Parietal lobe (tissue), 1 donor: ENCODE measurements around the gene TMEM123. TPM values are rescaled to one million over a fixed set of nuclear protein-coding genes. Genes with fewer than 3 reads are reported as not detected.

Experiments used
- total RNA-seq: library from RNA; depleted of rRNA; stranded (reverse); fragments of >200 nt; gene quantifications from one replicate; pipeline ENCODE4 v1.2.3, GENCODE V29; 2014

TMEM123 gene
- total RNA-seq = 149 TPM

GRCh38 chr11:102452461-102453301, at the start of gene TMEM123:
Gene TMEM123 (minus strand): TSS chr11:102452765. CDS start chr11:102452623, 142 bp downstream.

GRCh38 chr11:102346748-102347461, 105.7 kb downstream of the TMEM123 start, which contains the start of gene BIRC2:
Gene BIRC2 (plus strand): TSS chr11:102347214. CDS start chr11:102349855, 2,641 bp downstream.

Other genes starting within 250 kb of the TMEM123 start
- 0.63 TPM for gene BIRC3, start 135.3 kb downstream of the TMEM123 start, total RNA-seq
- 136 TPM for gene BIRC2, start 105.6 kb downstream of the TMEM123 start, total RNA-seq
- not detected for gene MMP7, start 78.0 kb upstream of the TMEM123 start, total RNA-seq
- gene MMP20, start 172.6 kb upstream of the TMEM123 start, total RNA-seq = not detected